K562 (cell line): ENCODE measurements around the gene ATCAY. TPM values are rescaled to one million over a fixed set of nuclear protein-coding genes. Genes with fewer than 3 reads are reported as not detected.

Experiments used
- ATAC-seq: fragments of 200-7000 bp; cut with Tn5 transposase; 3 replicates; pipeline ENCODE4 v1.9.1; 2020; ENCODE audit warnings: moderate library complexity
- BruUV-seq: library from RNA; stranded (reverse); fragments of 400-500 nt; replicated peaks from 2 replicates; lab custom pipeline; 2021; lab: Mats Ljungman, UMichigan
- CTCF ChIA-PET: fragments of 300-600 bp; formaldehyde crosslinking; extraction: SDS; loops from one replicate; lab custom pipeline; 2021; ENCODE audit warnings: low intra/inter-chr PET ratio; lab: Yijun Ruan, JAX
- POLR2A ChIA-PET: fragments of 300-600, 350-650 bp; sonication (Branson Sonifier 250); formaldehyde crosslinking; extraction: SDS; loops from one replicate; lab custom pipeline; 2021; ENCODE audit warnings: antibody characterized with exemption, inconsistent platforms; lab: Yijun Ruan, JAX
- DNase-seq, 4 experiments: peaks; one replicate each; pipeline versions ENCODE4 v3.0.0 to v3.0.0-alpha.2; 2011 to 2018; ENCODE audit warnings: low spot score in 3 of 4, mixed read lengths in 3 of 4; ENCODE audit errors: extremely low read depth in 1 of 4
- FAIRE-seq: peaks from 2 replicates; lab custom pipeline; 2011; peaks lifted over from hg19 to GRCh38; lab: Jason Lieb, UNC
- H2AFZ ChIP-seq: 2 replicates; pipeline ENCODE4 v1.6.0; 2011; ENCODE audit warnings: low read depth, low read length, control low read depth, inconsistent platforms
- H3K27ac ChIP-seq: fragments of 200-600 bp; 3 replicates; pipeline ENCODE4 v1.8.0; 2011; ENCODE audit warnings: low read depth, mild to moderate bottlenecking, control low read depth, inconsistent platforms, low read length, moderate library complexity, mixed read lengths; ENCODE audit errors: extremely low read depth
- H3K27me3 ChIP-seq, 2 experiments: fragments of 300-600 bp in 1 of 2; 2 replicates in 1 of 2; 3 replicates in 1 of 2; pipeline versions ENCODE4 v1.6.0 to v1.8.0; 2011; ENCODE audit warnings: inconsistent platforms in 2 of 2, low read length in 2 of 2, mild to moderate bottlenecking in 1 of 2, mixed read lengths in 1 of 2, moderate library complexity in 1 of 2; ENCODE audit not compliant: control insufficient read depth in 2 of 2, insufficient read depth in 2 of 2
- H3K36me3 ChIP-seq: fragments of 300-600 bp; 3 replicates; pipeline ENCODE4 v1.8.0; 2011; ENCODE audit warnings: mild to moderate bottlenecking, low read length, inconsistent platforms; ENCODE audit not compliant: control insufficient read depth, insufficient read depth
- H3K4me1 ChIP-seq, 2 experiments: fragments of 200-600 bp in 1 of 2; replicated peaks in 1 of 2; 2 replicates in 1 of 2; 3 replicates in 1 of 2; pipeline versions ENCODE4 v1.5.1 to v1.8.0; 2011; ENCODE audit warnings: inconsistent platforms in 2 of 2, low read length in 2 of 2, mild to moderate bottlenecking in 1 of 2, mixed read lengths in 1 of 2, moderate library complexity in 1 of 2; ENCODE audit not compliant: control insufficient read depth in 2 of 2, insufficient read depth in 2 of 2
- H3K4me2 ChIP-seq: 2 replicates; pipeline ENCODE4 v1.6.1; 2011; ENCODE audit warnings: low read length, control low read depth, inconsistent platforms, mixed read lengths; ENCODE audit not compliant: insufficient read depth
- H3K4me3 ChIP-seq: fragments of 200-600 bp; sonication (generic), shearing (Covaris generic); 2 replicates; pipeline ENCODE4 v1.5.1; 2016; ENCODE audit warnings: control low read depth, inconsistent platforms
- H3K79me2 ChIP-seq: fragments of 200-600 bp; 3 replicates; pipeline ENCODE4 v1.8.0; 2011; ENCODE audit warnings: low read length, inconsistent platforms; ENCODE audit not compliant: control insufficient read depth, insufficient read depth
- H3K9ac ChIP-seq, 2 experiments: 2 replicates each; pipeline versions ENCODE4 v1.6.0 to v1.6.1; 2011; ENCODE audit warnings: low read depth in 2 of 2, low read length in 2 of 2, control low read depth in 1 of 2, inconsistent platforms in 1 of 2, mild to moderate bottlenecking in 1 of 2, mixed read lengths in 1 of 2; ENCODE audit not compliant: insufficient read depth in 1 of 2
- H3K9me1 ChIP-seq: one replicate; pipeline ENCODE4 v1.6.0; 2011; ENCODE audit warnings: inconsistent platforms, mild to moderate bottlenecking, low read length, moderate library complexity; ENCODE audit not compliant: control insufficient read depth, insufficient read depth
- H3K9me3 ChIP-seq: replicated peaks from 2 replicates; pipeline ENCODE4 v1.5.1; 2011; ENCODE audit warnings: low read depth, low read length, inconsistent platforms; ENCODE audit not compliant: control insufficient read depth, insufficient read depth
- H4K20me1 ChIP-seq: replicated peaks from 2 replicates; pipeline ENCODE4 v1.6.1; 2011; ENCODE audit warnings: low read length, inconsistent platforms, mixed read lengths; ENCODE audit not compliant: control insufficient read depth, insufficient read depth
- BCOR ChIP-seq: fragments of 450-650 bp; IDR thresholded peaks from 2 replicates; pipeline ENCODE4 v1.6.1; 2016
- GTF2E2 ChIP-seq: fragments of 200-800 bp; sonication (Bioruptor generic); IDR thresholded peaks from 2 replicates; pipeline ENCODE4 v1.6.1; 2016; ENCODE audit warnings: missing genetic modification characterization, missing compliant biosample characterization
- KDM1A ChIP-seq, 2 experiments: fragments of 450-650 bp; IDR thresholded peaks; 2 replicates each; pipeline ENCODE4 v1.6.1; 2016; ENCODE audit warnings: mild to moderate bottlenecking in 2 of 2
- NR3C1 ChIP-seq: sonication (generic); formaldehyde crosslinking; IDR thresholded peaks from 2 replicates; pipeline ENCODE4 v1.8.1; 2022; ENCODE audit warnings: missing genetic modification reagents
- RBM25 ChIP-seq: fragments of 200-400 bp; formaldehyde crosslinking; IDR thresholded peaks from 2 replicates; pipeline ENCODE4 v1.6.1; 2018; ENCODE audit warnings: low read length, low read depth, moderate library complexity; ENCODE audit not compliant: severe bottlenecking
- STAT5A ChIP-seq: IDR thresholded peaks from 2 replicates; pipeline ENCODE4 v1.6.1; 2012; ENCODE audit warnings: low read length, inconsistent platforms, borderline replicate concordance
- ZFP36 ChIP-seq: fragments of 150-350 bp; IDR thresholded peaks from 2 replicates; pipeline ENCODE4 v1.6.1; 2018; ENCODE audit warnings: low read length, low read depth; ENCODE audit not compliant: partially characterized antibody
- WGBS: fragments of 100-300 bp; shearing (Covaris generic); methylation state at CpG from one replicate; pipeline ENCODE4 v1.1.6; 2016; ENCODE audit warnings: low coverage, mixed read lengths; ENCODE audit not compliant: insufficient coverage; ENCODE audit errors: missing lambda C conversion rate; 5-methylcytosine and 5-hydroxymethylcytosine counted together
- in situ Hi-C: fragments of 300-500 bp; cut with MboI; formaldehyde crosslinking; loops from 4 replicates; pipeline ENCODE4 v1.15.0; 2018; ENCODE audit warnings: inconsistent platforms, mixed read lengths
- intact Hi-C: fragments of 100-400 bp; cut with micrococcal nuclease; formaldehyde crosslinking; loops from 2 replicates; pipeline ENCODE4 v1.14.2; 2022
- polyA plus RNA-seq, 8 experiments: library from polyadenylated mRNA; depleted of rRNA in 4 of 8; stranded (reverse) in 5 of 8; unstranded in 3 of 8; fragments of >200 nt; fragmentation: Nextera tagmentation in 2 of 8; fragmentation: Illumina TruSeq in 1 of 8; extraction: Ambion mirVana in 2 of 8; extraction: Trizol in 1 of 8; gene quantifications; 2 replicates each; pipeline versions ENCODE4 v1.2.1 to v1.2.3, GENCODE V29; 2011 to 2014; ENCODE audit warnings: inconsistent platforms in 1 of 8, missing spikeins in 1 of 8
- total RNA-seq, 7 experiments: library from RNA; depleted of rRNA in 6 of 7; stranded (reverse); fragments of >200 nt in 6 of 7; fragmentation: Illumina TruSeq in 2 of 7; extraction: Trizol in 2 of 7; gene quantifications; 2 replicates each; pipeline versions ENCODE4 v1.2.1 to v1.2.3, GENCODE V29; 2011 to 2021; ENCODE audit warnings: low replicate concordance in 1 of 7

The ATCAY gene
- total and polyA plus RNA-seq, 9 of the 15 experiments (the other 6 are each of a cell fraction or from before 2014, with no cell fraction given), result not detected

- no peak for DNase-seq
- CTCF ChIA-PET, result no interaction called here
- no peak for FAIRE-seq
- Histone ChIP-seq H3K4me3 (no peak overlapping the region), H3K36me3 (no peaks in the 10 kb centered on the region), H4K20me1 (no peaks in the 10 kb centered on the region), H3K9ac (peak overlapping the region in 1 of 2 experiments; percentile 20; a peak in 1 of 4 replicates), H2AFZ (no peak overlapping the region), H3K79me2 (no peaks in the 10 kb centered on the region), H3K27ac (no peak overlapping the region), H3K4me2 (no peak overlapping the region), H3K4me1 (peaks cover 0 to under 1% of the 10 kb centered on the region in 2 experiments; a peak in 2 of 5 replicates), H3K9me3 (no peaks in the 10 kb centered on the region; the same call in none of the 2 replicates), H3K9me1 (no peaks in the 10 kb centered on the region), H3K27me3 (peaks cover 16 to 33% of the 10 kb centered on the region in 2 experiments; a peak in 4 of 5 replicates)
- TF ChIP-seq GTF2E2 (tag) (no peak), ZFP36 (peak; percentile 70), RBM25 (peak; percentile 59), NR3C1 (CRISPR knock-in tag) (no peak), STAT5A (no peak), BCOR (peak; percentile 68), KDM1A (IDR thresholded peaks at IDR 0.05) (peak; percentile 44 to 58)
- POLR2A ChIA-PET, result no interaction called here
- no TSS peak for BruUV-seq
- intact Hi-C loops, result no loop called here
- ATAC-seq, result no peak
- in situ Hi-C loops, result no loop called here
- WGBS, result 5% methylated on average over 15 of the region's 15 CpGs
Measured at GRCh38 chr19:3902317-3902973, 22.0 kb downstream of the ATCAY start.
